NCI-H748 (cell line): ENCODE results near the gene CLEC16A.
A peak's percentile ranks its signal among the peaks of the same experiment; 100 is the strongest.
"Not testable (repeated sequence)": the region's sequence is repeated elsewhere in the genome, so short reads cannot be mapped to it uniquely, and the experiment has no call there.

Source experiments
- DNase-seq: peaks from one replicate; lab custom pipeline; 2025; ENCODE audit not compliant: unreplicated experiment; lab: John Stamatoyannopoulos, UW

The CLEC16A gene

GRCh38 chr16:10964891-10965326 lies 20.5 kb downstream of the CLEC16A start:
- no peak for DNase-seq

- no peak for DNase-seq
Measured at GRCh38 chr16:10965440-10966061, 21.2 kb downstream of the CLEC16A start.

- no peak for DNase-seq
Measured at GRCh38 chr16:10966129-10966528, 21.8 kb downstream of the CLEC16A start.

DNA sequence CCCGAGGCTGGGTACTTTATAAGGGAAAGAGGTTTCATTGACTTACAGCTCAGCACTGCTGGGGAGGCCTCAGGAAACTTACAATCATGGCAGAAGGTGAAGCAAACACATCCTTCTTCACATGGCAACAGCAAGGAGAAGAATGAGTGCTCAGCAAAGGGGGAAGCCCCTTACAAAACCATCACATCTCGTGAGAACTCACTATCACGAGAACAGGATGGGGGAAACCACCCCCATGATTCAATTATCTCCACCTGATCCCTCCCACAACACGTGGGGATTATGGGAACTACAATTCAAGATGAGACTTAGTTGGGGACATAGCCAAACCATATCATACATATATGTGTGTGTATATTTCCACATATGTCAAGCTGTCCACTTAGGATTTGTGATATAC lies 22.2 kb downstream of the CLEC16A start:
- not testable (repeated sequence) for DNase-seq

DNA sequence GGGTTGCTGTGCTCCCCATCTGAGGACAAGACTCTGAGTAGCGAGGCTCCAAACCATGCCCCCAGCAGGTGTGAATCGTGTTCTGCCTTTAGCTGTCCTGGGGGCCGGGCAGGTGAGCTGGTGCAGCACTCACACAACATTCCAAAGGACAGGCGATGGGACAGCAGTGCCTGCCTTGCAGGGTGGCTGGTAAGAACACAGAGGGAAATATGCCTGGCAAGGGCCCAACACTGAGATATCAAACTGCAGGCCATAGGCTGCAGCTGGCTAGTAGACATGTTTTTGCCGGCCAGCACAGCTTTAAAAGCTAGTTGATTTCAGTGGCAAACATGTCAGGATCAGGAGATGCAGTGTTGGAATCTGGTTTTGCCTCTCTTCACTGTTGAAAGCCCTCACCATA lies 23.6 kb downstream of the CLEC16A start:
- DNase-seq: no peak

DNA sequence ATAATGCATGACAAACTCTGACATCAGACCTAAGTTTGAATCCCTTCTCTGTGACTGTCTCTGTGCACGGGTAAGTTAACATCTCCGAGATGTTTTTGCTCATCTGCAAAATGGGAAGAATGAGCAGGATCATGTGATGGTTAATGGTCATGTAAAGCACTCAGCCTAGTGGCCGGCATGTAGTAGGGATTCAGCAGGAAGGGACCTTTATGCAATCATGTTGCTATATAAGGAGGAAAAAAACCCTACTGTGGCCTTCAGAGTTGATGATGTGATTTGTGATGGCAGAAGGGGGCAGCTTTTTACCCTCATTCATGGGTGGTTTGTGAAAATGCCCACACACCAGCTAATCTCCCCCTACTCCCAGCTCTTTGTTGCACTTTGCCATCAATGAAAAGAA lies 24.1 kb downstream of the CLEC16A start:
- no peak for DNase-seq

GRCh38 chr16:10969615-10970014 lies 25.3 kb downstream of the CLEC16A start:
- DNase-seq: no peak

DNA sequence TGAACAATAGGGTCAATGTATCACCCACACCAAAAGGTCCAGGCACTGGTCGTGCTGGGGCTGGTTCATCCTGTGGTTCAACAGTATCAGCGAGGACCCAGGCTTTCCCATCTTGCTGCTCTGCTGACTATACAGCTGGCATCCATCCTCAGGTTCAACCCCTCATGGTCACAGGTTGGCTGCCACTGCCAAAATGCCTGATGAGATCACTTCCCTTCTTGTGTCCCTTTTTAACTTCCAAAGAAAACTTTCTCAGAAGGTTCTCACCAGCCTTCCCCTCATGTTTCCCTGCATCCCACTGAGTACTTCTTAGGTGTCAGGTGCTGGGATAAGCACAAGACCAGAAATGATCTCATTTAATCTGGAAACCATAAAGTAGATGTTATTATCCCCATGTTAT lies 25.7 kb downstream of the CLEC16A start:
- no peak for DNase-seq

DNA sequence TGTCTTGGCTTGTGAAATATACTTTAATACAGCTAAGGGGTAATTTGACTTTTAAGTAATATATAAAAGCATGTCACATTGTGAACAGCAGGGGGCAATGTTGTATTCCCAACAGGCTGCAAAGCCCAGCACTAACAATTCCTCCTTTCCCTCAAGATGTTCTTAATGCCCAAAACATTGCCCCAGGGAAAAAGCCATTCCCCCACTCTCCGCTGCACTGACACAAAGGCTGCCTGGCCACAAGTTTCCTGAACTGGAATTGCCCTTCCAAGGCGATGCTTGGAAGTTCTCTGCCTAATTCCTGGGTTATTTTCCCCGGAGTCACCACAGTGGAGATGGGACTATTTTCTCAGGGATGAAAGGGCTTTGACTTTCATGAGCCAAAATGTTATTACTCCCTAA lies 27.2 kb downstream of the CLEC16A start:
- DNase-seq: peak; percentile 65

DNA sequence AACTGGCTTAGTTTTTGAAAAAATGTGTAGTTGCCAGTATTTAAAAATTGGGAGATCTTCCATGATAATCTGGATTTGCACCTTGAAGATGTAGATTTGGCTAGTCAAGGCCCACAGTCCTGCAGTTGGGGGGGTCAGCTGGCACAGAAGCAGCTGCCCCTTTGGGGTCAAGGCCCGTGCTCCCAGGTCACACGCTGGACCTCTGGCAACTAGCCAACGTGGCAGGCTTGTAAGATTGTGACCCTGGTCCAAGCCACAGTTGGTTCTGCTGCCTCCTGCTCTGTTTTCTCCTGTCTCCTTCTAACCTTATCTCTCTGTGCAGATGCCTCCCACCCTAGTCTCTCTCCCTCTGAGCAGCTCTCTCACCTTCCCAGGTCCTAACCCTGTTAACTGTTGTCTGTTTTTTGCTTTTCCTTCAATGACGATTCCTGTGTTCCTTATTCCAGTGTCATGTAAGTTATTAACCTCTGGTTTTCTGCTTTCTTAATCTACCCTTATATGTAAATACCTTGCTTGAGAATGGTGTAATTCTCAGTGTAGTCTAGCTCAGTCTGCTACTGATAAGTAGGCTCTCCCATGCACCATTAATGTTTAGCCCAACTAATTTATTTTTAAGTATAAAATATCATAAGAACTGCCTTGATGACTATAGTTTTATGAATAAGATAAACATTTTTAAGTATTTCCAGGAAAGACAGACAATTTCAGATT lies 27.9 kb downstream of the CLEC16A start:
- DNase-seq: no peak

- no peak for DNase-seq
Measured at GRCh38 chr16:10972819-10973464, 28.6 kb downstream of the CLEC16A start.

DNA sequence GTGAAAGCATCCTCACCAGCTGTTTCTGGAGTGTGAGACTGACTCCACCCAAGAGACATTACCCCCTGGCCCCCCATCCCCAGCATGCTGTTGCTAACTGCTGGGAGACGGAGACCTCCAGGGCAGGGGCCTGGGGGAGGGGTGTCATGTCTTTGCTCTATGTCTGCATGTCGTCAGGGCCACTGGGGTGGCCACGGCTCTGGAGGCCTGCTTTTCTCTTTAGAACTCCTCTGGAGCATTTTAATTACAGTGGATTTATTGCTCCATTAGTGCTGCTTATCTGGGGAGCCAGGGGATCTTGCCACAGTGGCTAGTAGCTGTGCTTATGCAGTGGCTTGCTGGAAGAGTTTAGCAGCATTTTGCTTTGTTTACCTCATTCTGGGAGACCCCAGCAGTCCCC lies 32.3 kb downstream of the CLEC16A start:
- DNase-seq: no peak

GRCh38 chr16:10978124-10978523 lies 33.8 kb downstream of the CLEC16A start:
- no peak for DNase-seq

DNA sequence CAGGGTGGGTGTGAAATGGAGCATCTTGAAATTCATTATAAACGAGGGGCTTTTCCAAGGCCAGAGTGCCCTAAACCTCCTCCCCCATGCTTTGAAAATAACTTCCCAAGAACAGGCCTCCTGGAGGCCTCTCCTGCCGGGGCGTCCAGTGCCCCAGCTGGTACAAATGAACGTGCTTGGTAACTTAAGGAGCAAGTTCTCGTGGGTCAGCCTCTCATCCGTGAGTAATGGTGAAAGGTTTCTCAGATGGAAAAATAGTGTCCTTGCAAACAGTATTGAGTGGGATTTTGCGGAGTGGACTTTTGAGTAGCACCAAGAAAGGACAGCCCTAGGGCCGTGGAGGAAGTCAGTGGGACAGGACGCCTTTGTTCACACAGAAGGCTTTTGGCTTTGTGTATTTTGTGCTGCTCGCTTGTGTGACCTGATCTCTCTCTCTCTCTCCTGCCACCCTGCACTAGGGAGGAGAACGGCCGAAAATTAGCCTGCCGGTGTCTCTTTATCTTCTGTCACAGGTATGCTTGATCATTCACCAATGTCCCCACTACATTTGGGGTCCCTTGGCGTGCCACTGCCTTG lies 34.6 kb downstream of the CLEC16A start:
- DNase-seq: no peak

GRCh38 chr16:10979717-10980601 lies 35.6 kb downstream of the CLEC16A start:
- no peak for DNase-seq

- no peak for DNase-seq
Measured at GRCh38 chr16:10980813-10981212, 36.4 kb downstream of the CLEC16A start.

DNA sequence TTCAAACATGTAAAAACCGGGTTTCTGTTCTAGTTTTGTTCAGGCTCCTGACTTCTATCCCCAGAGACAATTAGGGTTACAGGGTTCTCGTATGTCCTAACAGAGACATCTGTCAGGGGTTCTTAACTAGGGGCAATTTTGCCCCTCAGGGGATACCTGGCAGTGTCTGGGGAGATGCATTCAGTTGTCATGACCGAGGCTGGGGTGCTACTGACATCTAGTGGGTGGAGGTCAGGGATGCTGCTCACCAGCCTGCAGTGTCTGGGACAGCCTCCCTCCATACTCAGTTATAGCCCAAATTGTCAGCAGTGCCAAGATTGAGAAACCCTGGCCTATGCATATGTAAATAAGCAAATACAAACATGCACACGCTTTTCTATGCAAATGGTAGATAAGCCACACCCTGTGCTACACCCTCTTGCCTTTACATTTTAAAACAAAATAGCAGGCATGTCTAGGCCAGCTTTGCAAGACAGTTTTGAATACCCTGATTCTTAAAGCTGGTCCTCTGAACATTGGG lies 37.4 kb downstream of the CLEC16A start:
- peak; percentile 6 for DNase-seq

DNA sequence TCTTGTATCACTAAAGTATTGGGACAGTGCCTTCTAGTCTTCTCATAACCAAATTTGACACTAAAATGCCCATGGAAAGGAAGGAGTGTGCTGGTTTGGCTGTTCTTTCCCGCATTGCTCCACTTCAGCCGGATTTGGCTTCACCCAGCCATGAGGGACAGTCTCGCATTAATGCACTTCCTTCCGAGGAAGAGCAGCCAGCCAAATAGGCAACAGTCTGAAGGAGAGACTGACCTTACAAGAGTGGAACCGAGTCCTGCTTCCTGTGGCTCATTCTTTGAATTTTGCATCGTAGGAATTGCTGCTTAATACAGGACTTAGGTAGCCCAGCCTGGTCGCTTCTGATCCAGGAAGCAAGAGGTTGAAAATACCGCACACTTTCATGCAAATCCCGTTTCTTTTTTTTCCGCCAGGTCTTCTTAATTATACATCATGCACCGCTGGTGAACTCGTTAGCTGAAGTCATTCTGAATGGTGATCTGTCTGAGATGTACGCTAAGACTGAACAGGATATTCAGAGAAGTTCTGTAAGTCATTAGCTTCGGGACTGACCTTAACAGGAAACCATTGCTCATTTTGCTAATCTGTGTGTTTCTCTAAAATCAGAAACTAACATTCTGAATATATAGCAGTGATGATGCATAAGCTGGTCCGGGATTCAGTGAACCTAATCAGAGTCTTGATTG lies 38.2 kb downstream of the CLEC16A start:
- no peak for DNase-seq

DNA sequence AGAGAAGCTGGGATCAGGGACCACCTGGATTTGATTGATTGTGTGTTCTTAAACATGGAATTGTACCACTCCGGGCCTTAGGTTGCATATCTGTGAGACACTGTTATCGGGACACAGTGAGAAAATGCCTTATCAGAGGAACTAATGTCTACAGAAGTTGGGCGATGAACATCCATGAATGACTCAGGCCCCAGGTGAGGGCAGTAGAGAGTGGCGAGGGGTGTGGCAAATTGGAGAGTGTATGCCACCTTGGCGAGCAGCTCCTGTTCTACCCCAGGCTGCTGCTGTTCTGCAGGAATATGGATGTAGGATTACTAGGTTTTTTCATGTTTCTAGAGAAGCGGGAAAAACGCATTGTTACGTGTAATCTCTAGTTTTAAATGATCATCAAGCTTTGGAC lies 38.8 kb downstream of the CLEC16A start:
- no peak for DNase-seq

GRCh38 chr16:10984509-10984908 lies 40.1 kb downstream of the CLEC16A start:
- no peak for DNase-seq
